SU-DHL-6 (cell line): ENCODE data around the gene MACROH2A2.
"Not testable (repeated sequence)": the region's sequence is repeated elsewhere in the genome, so short reads cannot be mapped to it uniquely, and the experiment has no call there.

Source experiments
- H2AFZ ChIP-seq: fragments of 200-600 bp; sonication (generic); 2 replicates; pipeline ENCODE4 v1.6.1; 2014; ENCODE audit warnings: low read depth, mild to moderate bottlenecking, moderate library complexity, mixed read lengths, antibody characterized with exemption, low read length; ENCODE audit not compliant: severe bottlenecking
- H3F3A ChIP-seq: fragments of 200-600 bp; shearing (Covaris generic); 2 replicates; pipeline ENCODE4 v1.6.0; 2016; ENCODE audit warnings: antibody characterized with exemption, mild to moderate bottlenecking; ENCODE audit not compliant: insufficient read depth
- H3K27ac ChIP-seq: fragments of 200-600 bp; sonication (generic); 2 replicates; pipeline ENCODE4 v1.5.1; 2016; ENCODE audit warnings: low read depth, mild to moderate bottlenecking, low read length, moderate library complexity, mixed read lengths
- H3K27me3 ChIP-seq: fragments of 200-600 bp; sonication (generic), shearing (Covaris generic); 2 replicates; pipeline ENCODE4 v1.6.0; 2014; ENCODE audit warnings: mild to moderate bottlenecking, low read length
- H3K36me3 ChIP-seq: fragments of 200-600 bp; sonication (generic); 2 replicates; pipeline ENCODE4 v1.6.1; 2014; ENCODE audit warnings: mild to moderate bottlenecking, low read length, mixed read lengths
- H3K4me2 ChIP-seq: fragments of 300-600, 200-600 bp; shearing (Covaris generic), sonication (generic); 2 replicates; pipeline ENCODE4 v1.6.0; 2014; ENCODE audit warnings: low read length, low read depth, mild to moderate bottlenecking; ENCODE audit not compliant: poor library complexity, severe bottlenecking
- H3K4me3 ChIP-seq: fragments of 200-600 bp; sonication (generic); 2 replicates; pipeline ENCODE4 v1.5.1; 2014; ENCODE audit warnings: antibody characterized with exemption, low read length, mild to moderate bottlenecking, mixed read lengths; ENCODE audit not compliant: insufficient read depth, poor library complexity, severe bottlenecking
- H3K79me2 ChIP-seq: fragments of 200-600 bp; sonication (generic); 2 replicates; pipeline ENCODE4 v1.6.1; 2014; ENCODE audit warnings: mild to moderate bottlenecking, low read length, moderate library complexity; ENCODE audit not compliant: insufficient read depth
- H3K9ac ChIP-seq: fragments of 200-600 bp; sonication (generic); 2 replicates; pipeline ENCODE4 v1.7.0; 2014; ENCODE audit warnings: mild to moderate bottlenecking, low read length
- H3K9me2 ChIP-seq: fragments of 200-600 bp; sonication (generic); replicated peaks from 2 replicates; pipeline ENCODE4 v1.6.1; 2014; ENCODE audit warnings: low read length; ENCODE audit not compliant: insufficient read depth
- H3K9me3 ChIP-seq: fragments of 200-600 bp; sonication (generic); 2 replicates; pipeline ENCODE4 v1.6.1; 2014; ENCODE audit warnings: low read length, mixed read lengths; ENCODE audit not compliant: insufficient read depth
- H4K20me1 ChIP-seq: fragments of 200-600 bp; sonication (generic); 2 replicates; pipeline ENCODE4 v1.6.1; 2014; ENCODE audit warnings: low read depth, mild to moderate bottlenecking, antibody characterized with exemption, low read length, moderate library complexity, mixed read lengths
- CTCF ChIP-seq: fragments of 200-600 bp; sonication (generic); IDR thresholded peaks from one replicate; pipeline ENCODE4 v1.5.1; 2017; ENCODE audit warnings: antibody characterized with exemption, mild to moderate bottlenecking, low read length, moderate library complexity; ENCODE audit not compliant: insufficient read depth, poor library complexity, severe bottlenecking
- EZH2phosphoT487 ChIP-seq: fragments of 200-600 bp; sonication (generic), shearing (Covaris generic); conservative IDR thresholded peaks from 2 replicates; pipeline ENCODE4 v1.6.1; 2018; ENCODE audit warnings: mild to moderate bottlenecking, antibody characterized with exemption, low read length, moderate library complexity, mixed read lengths

MACROH2A2 gene

DNA sequence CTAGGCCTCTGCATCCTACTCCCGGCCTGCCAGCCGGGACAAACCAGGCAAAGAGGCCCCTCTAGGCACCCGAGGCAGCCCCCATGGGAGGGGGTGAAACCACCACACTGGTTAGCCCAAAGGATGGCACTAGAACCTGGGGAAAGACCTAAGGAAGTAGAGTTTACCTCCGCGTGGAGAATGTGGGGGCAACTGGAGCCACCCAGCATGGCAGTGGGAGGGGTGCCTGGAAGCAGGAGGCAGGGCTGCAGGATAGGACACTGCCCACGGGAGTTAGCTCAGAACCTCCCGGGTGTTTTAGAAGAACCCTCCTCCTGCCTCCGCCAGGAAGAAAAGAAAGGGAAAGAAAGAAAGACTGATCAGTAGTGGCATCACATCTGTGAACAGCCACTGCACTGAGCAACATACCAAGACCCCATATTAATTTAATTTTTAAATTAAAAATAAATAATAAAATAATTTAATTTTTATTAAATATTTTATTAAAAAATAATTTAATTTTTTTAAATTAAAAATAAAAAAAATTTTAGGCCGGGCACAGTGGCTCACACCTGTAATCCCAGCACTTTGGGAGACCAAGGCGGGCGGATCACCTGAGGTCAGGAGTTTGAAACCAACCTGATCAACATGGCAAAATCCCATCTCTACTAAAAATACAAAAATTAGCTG lies 68.8 kb downstream of the MACROH2A2 start:
- no peaks in the 10 kb centered on the region for H3F3A ChIP-seq
- no peaks in the 10 kb centered on the region for H3K27me3 ChIP-seq
- no peak for TF ChIP-seq CTCF
- TF ChIP-seq EZH2phosphoT487 = no peak
- no peaks in the 10 kb centered on the region for H3K36me3 ChIP-seq
- no peaks in the 10 kb centered on the region for H3K79me2 ChIP-seq
- no peak overlapping the region for H3K4me2 ChIP-seq
- no peak overlapping the region for H2AFZ ChIP-seq
- no peaks in the 10 kb centered on the region for H4K20me1 ChIP-seq
- H3K9me2 ChIP-seq = no peaks in the 10 kb centered on the region
- no peak overlapping the region for H3K4me3 ChIP-seq
- H3K9ac ChIP-seq = no peak overlapping the region
- no peaks in the 10 kb centered on the region for H3K9me3 ChIP-seq
- H3K27ac ChIP-seq = no peak overlapping the region

DNA sequence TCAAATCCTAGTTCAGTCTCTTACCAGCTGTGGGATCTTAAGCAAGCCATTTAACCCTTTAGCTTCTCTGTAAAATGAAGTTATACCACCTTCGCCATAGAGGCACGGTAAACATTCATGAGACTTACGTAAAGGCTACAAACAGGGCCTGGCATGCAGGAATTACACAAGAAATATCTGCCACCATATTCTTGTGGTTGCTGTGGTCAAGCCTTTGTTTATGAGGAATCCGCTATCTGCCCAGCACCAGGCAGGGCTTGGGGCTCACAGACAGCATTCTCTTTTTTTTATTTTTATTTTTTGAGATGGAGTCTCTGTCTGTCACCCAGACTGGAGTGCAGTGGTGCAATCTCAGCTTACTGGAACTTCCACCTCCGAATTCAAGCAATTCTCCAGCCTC lies 70.1 kb downstream of the MACROH2A2 start:
- no peak overlapping the region for H2AFZ ChIP-seq
- TF ChIP-seq CTCF (no peak), EZH2phosphoT487 (no peak)

DNA sequence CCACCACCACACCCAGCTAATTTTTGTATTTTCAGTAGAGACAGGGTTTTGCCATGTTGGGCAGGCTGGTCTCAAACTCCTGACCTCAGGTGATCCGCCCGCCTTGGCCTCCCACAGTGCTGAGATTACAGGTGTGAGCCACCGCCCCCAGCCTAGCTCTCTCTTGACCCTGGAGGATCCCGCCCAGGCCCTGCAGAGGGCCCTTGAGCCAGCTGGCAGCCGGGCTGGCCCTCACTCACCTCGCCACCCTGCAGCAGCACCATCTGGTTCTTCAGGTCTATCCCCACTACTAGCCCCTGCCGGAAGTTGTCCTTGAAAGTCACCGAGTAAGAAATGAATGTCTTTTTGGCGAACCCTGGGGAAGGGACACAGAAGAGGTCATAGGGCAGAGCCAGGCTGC lies 70.5 kb downstream of the MACROH2A2 start:
- not testable (repeated sequence) for H3K4me2 ChIP-seq, H3K36me3 ChIP-seq, H3K27me3 ChIP-seq, H3K4me3 ChIP-seq, H2AFZ ChIP-seq, H3K79me2 ChIP-seq, H3F3A ChIP-seq, H3K9me3 ChIP-seq, H3K27ac ChIP-seq, H3K9me2 ChIP-seq, H4K20me1 ChIP-seq, H3K9ac ChIP-seq

More for the DNA sequence above, 70.1 kb downstream of the MACROH2A2 start:
- Histone ChIP-seq H3K9ac (no peak overlapping the region), H3K9me3 (no peaks in the 10 kb centered on the region), H3K27me3 (no peaks in the 10 kb centered on the region), H3K79me2 (no peaks in the 10 kb centered on the region), H4K20me1 (no peaks in the 10 kb centered on the region), H3K9me2 (no peaks in the 10 kb centered on the region), H3F3A (no peaks in the 10 kb centered on the region), H3K36me3 (no peaks in the 10 kb centered on the region), H3K27ac (no peak overlapping the region), H3K4me3 (no peak overlapping the region), H3K4me2 (no peak overlapping the region)

- no peak for TF ChIP-seq CTCF
- no peak for TF ChIP-seq EZH2phosphoT487
- Histone ChIP-seq H3K9ac (no peak overlapping the region), H3K27ac (no peak overlapping the region), H3K9me3 (no peaks in the 10 kb centered on the region), H3F3A (no peaks in the 10 kb centered on the region), H3K79me2 (no peaks in the 10 kb centered on the region), H2AFZ (no peak overlapping the region), H3K9me2 (no peaks in the 10 kb centered on the region), H4K20me1 (no peaks in the 10 kb centered on the region), H3K4me3 (no peak overlapping the region), H3K36me3 (no peaks in the 10 kb centered on the region), H3K4me2 (no peak overlapping the region), H3K27me3 (no peaks in the 10 kb centered on the region)
Measured at GRCh38 chr10:70123817-70124216, 71.2 kb downstream of the MACROH2A2 start.
